Neuron (in vitro differentiated cells): ENCODE measurements around the gene TRAPPC2L.
"Not testable (repeated sequence)": the region's sequence is repeated elsewhere in the genome, so short reads cannot be mapped to it uniquely, and the experiment has no call there.

Experiments used
- H2AFZ ChIP-seq: one replicate; pipeline ENCODE4 v1.6.1; 2013; ENCODE audit warnings: low read depth, mild to moderate bottlenecking, inconsistent platforms, low read length, moderate library complexity
- H3K27me3 ChIP-seq: one replicate; pipeline ENCODE4 v1.6.1; 2013; ENCODE audit warnings: low read length; ENCODE audit not compliant: insufficient read depth
- H3K36me3 ChIP-seq: one replicate; pipeline ENCODE4 v1.6.1; 2013; ENCODE audit warnings: low read length; ENCODE audit not compliant: insufficient read depth
- H3K4me1 ChIP-seq: one replicate; pipeline ENCODE4 v1.6.1; 2013; ENCODE audit warnings: low read length; ENCODE audit not compliant: insufficient read depth
- H3K4me3 ChIP-seq: 2 replicates; pipeline ENCODE4 v1.5.1; 2013; ENCODE audit warnings: mild to moderate bottlenecking, low read length, moderate library complexity
- H3K9me3 ChIP-seq: one replicate; pipeline ENCODE4 v1.6.1; 2013; ENCODE audit warnings: low read length

The TRAPPC2L gene

DNA sequence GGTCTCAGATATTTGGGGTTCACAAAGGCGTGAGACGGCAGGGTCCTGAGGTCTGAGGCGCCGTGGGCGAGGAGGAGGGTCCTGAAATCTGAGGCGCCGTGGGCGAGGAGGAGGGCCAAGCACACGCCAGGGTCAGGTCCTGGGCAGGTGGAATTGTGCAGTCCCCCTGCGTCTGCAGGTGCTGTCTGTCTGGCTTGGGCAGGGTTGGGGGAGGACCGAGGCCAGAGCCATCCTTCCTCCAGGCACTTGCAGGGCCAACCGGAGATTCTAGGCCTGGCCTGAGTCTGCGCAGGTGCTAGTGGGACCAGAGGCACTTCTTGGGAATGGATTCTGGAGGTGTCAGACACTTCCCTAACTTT is 42.8 kb upstream of the TRAPPC2L start:
- no peaks in the 10 kb centered on the region for H3K27me3 ChIP-seq
- H3K4me1 ChIP-seq, result peaks cover 15% of the 10 kb centered on the region
- H3K9me3 ChIP-seq, result no peaks in the 10 kb centered on the region
- H3K36me3 ChIP-seq, result peaks cover 10% of the 10 kb centered on the region
- H3K4me3 ChIP-seq, result no peak overlapping the region
- H2AFZ ChIP-seq, result no peak overlapping the region

DNA sequence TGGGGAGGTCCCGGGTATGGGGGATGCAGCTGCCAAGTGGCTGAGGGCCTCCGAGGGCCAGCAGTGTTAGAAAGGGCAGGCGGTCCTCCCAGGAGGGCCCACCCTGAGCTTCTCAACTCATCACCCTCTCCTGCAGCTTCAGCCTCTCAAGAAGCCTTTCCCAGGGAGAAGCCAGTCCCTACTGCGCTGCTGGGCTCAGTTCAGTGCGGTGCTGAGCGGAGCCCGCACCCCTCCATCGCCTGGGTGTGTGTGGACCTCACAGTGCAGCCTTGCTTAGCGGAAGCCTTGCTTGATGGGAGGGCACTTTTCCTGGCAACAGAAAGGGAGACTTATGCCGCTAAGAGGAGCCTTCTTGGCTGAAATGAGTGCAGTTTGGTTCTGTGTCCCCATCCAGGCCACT is 41.7 kb upstream of the TRAPPC2L start:
- H2AFZ ChIP-seq, result no peak overlapping the region
- no peak overlapping the region for H3K4me3 ChIP-seq
- no peaks in the 10 kb centered on the region for H3K36me3 ChIP-seq
- H3K27me3 ChIP-seq, result no peaks in the 10 kb centered on the region
- peaks cover 8% of the 10 kb centered on the region for H3K4me1 ChIP-seq
- no peaks in the 10 kb centered on the region for H3K9me3 ChIP-seq

DNA sequence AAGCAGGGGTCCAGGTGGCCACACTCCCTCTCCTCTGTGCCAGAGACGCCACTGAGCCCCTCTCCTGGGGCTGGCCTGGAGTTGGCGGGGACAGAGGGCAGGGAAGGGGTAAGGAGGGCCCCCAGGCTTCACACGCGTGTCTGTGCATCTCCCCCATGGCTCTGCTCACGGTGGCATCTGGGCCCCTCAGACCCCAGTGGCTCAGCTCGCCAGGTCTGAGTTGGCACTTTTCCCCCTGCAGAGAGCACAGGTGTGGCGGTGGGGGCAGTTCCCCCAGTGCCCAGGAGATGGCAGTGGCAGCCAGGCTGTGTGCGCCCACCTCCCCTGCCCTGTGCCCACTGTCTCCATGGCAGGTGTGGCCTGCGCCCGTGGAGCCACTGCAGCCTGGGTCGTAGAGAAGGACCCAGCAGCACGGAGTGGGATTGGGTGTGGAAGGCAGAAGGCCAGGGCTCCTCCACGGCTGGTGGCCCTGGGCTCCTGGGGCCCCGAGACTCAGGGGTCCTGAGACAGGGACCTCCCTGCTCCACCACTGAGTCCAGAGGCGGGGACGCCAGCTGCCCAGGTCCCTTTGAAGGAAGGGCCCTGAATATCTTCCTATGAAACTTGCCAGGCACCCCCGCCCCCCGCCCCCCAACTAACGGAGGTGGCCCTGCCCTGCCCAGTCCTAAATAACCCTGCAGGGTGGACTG is 40.9 kb upstream of the TRAPPC2L start:
- Histone ChIP-seq H3K27me3 (no peaks in the 10 kb centered on the region), H3K36me3 (no peaks in the 10 kb centered on the region), H2AFZ (no peak overlapping the region), H3K9me3 (no peaks in the 10 kb centered on the region), H3K4me1 (peaks cover under 1% of the 10 kb centered on the region), H3K4me3 (no peak overlapping the region)

DNA sequence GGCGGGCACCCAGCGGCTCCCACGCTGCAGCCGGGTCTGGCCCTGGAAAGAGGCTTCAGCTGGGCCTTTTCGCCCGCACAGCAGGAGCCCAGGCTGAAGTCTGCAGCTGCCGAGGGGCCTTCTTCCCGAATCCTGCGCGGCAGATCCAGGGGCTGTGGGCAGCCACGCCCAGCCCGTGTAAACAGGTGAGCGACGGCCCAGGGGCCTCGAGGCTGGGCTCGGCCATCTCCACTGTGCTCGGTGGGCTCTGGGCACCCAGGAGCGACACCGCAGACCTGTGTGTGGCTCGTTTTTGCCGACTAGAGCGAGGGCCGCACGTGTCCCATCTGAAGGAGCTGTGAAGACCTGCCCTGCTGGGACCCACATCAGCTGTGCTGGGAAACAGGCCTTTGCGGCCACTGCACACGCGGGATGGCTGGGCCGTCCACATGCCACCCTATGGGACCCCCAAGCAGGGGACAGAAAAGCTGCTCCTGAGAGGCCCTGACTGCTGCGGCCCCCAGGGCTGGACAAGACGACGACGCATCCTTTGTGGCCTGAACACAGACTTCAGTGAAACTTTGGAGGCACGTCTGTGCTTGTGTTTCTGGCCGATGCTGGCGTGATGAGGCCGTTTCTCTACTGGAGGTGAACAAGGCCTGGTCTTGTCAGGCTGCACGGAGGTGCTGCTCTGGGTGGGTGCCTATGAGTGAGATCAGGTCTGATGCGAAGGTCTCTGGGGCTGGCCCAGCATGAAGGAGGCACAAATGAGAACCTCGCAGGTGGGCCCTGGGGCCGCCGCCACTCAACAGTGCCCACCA is 40.0 kb upstream of the TRAPPC2L start:
- Histone ChIP-seq H3K4me1 (no peaks in the 10 kb centered on the region), H3K9me3 (no peaks in the 10 kb centered on the region), H2AFZ (no peak overlapping the region), H3K27me3 (no peaks in the 10 kb centered on the region), H3K4me3 (no peak overlapping the region), H3K36me3 (no peaks in the 10 kb centered on the region)

DNA sequence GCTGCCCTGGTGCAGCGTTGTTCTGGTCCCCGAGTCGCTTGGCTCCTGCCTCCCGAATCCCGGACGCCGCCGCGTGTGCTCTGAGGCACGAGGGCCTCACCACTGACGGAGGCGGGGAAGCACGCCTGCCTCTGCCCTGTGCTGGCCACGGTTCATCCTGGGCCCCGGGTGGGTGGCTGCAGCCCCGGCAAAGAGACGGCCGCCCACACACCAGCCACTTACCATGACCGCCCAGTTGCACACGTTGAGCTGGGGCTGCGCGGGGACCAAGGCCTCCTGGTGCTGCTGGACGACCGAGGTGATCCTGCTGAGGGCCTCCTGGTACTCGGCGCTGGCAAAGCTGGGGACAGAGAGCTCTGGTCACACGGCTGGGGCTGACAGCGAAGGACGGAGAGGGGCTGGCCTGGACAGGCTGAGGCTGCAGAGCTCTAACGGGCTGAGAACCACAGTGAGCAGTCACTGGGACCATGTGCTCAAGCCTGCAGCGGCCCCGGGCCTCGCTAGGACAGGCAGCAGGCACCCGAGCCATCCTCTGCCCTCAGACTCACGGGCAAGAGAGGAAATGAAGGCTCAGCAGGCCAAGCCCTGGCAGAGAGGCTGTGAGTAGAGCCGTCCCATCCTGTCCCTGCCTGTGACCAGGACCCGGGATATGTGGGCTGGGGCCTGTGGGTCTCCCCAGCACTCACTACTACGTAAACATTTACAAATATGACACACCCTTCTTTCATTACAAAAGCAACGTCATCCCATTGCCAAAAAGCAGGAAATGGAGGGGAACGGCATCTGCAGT is 38.9 kb upstream of the TRAPPC2L start:
- no peak overlapping the region for H3K4me3 ChIP-seq
- no peaks in the 10 kb centered on the region for H3K4me1 ChIP-seq
- H3K27me3 ChIP-seq, result no peaks in the 10 kb centered on the region
- no peaks in the 10 kb centered on the region for H3K9me3 ChIP-seq
- no peak overlapping the region for H2AFZ ChIP-seq
- no peaks in the 10 kb centered on the region for H3K36me3 ChIP-seq

DNA sequence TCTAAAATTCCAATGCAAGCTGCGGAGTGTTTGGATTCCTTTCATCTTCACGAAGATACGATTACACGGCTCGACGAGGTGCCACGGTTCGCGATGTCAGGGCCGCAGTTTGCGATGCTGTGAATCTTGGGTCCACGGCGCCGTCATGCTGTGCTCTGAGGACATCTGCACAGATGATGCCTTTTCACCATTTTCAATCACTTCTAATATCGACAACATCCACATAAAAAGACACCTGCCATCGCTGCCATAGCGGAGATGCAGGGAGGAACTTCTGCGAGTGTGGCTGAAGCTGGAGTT is 38.4 kb upstream of the TRAPPC2L start:
- no peak overlapping the region for H2AFZ ChIP-seq
- H3K27me3 ChIP-seq, result no peaks in the 10 kb centered on the region
- no peak overlapping the region for H3K4me3 ChIP-seq
- H3K9me3 ChIP-seq, result no peaks in the 10 kb centered on the region
- no peaks in the 10 kb centered on the region for H3K36me3 ChIP-seq
- H3K4me1 ChIP-seq, result no peaks in the 10 kb centered on the region

DNA sequence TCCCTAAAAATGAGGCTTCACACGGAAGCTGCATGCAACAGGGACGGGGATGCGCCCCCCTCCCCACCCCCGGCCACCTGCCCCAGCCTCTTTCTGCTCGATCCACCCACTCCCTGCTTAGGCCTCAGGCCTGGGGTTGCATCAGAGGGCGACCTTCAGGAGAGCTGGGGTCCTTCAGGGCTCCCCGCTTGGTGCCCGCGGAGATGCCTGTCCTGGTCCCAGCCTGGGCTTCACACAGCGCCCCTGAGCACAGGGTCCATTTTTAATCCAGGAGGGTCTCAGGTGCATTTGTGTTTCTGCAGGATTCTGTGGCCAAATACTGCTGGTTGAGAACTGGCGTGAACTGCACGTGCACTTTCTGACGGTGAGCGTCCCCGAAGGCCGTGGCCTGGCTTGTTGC is 37.8 kb upstream of the TRAPPC2L start:
- Histone ChIP-seq H3K9me3 (no peaks in the 10 kb centered on the region), H3K27me3 (no peaks in the 10 kb centered on the region), H3K4me1 (no peaks in the 10 kb centered on the region), H3K4me3 (no peak overlapping the region), H2AFZ (no peak overlapping the region), H3K36me3 (no peaks in the 10 kb centered on the region)

DNA sequence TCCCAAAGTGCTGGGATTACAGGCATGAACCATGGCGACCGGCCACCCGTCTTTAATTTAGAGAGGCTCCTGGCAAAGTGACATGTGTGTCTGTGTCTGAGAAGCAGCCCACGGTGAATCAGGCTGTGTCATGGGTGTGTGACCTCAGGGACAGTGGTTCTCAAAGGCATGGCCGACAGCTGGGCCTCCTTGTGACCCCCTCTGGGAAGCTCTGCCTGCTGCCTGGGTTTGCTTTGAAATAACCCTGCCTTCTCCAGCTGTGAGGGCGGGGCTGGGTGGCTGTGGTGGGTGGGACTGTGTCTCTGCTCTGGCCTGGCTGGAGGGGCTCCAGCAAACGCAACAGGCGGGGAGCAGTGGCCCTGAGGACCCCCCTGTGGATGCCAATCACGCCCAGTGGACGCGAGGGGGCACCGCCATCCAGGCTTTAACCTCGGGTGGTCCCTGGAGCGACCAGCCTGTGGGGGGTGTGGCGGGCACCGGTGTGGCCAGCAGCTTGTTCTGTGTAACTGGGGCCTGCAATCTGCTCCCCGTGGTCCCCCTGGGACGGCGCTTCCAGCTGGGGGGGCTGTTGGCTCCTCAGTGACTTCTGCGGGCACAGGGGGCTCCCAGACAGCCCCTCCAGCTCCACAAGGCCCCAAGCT is 36.4 kb upstream of the TRAPPC2L start:
- Histone ChIP-seq H3K9me3 (no peaks in the 10 kb centered on the region), H3K27me3 (no peaks in the 10 kb centered on the region), H2AFZ (no peak overlapping the region), H3K4me3 (no peak overlapping the region), H3K4me1 (no peaks in the 10 kb centered on the region), H3K36me3 (no peaks in the 10 kb centered on the region)

DNA sequence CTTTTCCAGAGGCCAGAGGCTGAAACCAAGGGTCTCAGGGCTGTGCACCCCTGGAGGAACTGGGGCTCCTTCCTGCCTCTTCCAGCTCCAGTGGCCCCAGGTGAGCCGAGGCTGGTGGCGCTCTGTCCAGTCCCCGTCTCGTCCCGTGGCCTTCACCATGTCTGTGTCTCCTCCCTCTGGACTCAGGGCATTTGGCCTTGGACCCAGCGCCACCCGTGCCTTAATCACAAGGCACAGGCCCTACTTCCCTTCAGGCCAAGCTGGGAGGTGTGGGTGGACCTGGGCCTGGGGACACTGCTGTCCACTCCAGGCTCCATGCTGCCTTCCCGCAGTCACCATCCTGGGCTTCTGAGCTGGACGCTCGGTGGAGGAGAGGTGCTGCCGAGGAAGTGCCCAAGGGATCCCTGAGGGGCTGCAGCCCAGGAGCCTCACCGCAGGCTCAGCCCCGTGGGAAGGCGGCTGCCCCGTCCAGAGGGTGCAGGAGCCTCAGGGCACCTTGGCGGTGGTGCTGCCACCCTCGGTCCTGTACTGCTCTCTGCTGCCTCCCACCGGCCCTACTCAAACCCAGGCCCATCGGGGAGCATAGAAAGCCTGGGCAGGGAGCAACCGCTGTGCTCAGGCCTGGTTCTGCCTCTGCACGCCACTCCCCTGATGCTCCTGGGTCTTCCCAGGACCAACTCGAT is 35.6 kb upstream of the TRAPPC2L start:
- Histone ChIP-seq H3K4me1 (no peaks in the 10 kb centered on the region), H3K4me3 (no peak overlapping the region), H3K36me3 (no peaks in the 10 kb centered on the region), H3K9me3 (no peaks in the 10 kb centered on the region), H3K27me3 (no peaks in the 10 kb centered on the region), H2AFZ (no peak overlapping the region)

DNA sequence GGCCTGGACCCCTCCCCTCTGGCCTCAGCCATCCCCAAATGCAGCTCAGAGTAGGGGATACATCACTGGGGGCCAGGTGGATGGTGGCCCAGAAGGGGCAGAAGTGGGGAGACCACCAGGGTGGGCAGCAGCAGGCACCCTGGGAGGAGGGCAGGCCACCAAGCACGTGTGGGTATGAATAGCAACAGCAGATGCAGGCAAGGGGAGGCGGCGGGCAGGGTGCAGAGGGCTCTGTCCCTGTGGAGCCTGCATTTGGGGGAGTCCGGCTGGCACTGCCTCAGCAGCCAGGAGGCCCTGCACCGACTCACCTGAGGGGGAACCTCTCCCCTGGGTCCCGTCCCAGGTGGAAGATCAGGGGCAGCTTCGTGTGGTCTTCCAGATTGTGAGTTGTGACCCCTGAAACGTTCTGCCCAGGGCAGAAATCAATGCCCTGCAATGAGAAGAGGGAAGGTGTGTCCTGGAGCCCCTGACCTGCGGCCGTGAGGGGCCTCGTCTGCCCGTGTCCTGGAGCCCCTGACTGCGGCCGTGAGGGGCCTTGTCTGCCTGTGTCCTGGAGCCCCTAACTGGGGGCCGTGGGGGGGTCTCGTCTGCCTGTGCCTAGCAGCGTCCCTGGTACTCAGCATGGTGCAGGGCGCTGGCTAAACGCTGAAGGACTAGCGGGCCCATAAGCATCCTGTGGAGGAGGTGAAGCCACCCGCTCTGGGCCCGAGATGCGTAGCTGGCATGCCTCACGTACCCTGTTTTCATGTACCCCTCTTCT is 34.5 kb upstream of the TRAPPC2L start:
- Histone ChIP-seq H3K4me3 (no peak overlapping the region), H2AFZ (no peak overlapping the region), H3K4me1 (no peaks in the 10 kb centered on the region), H3K36me3 (no peaks in the 10 kb centered on the region), H3K9me3 (no peaks in the 10 kb centered on the region), H3K27me3 (no peaks in the 10 kb centered on the region)

DNA sequence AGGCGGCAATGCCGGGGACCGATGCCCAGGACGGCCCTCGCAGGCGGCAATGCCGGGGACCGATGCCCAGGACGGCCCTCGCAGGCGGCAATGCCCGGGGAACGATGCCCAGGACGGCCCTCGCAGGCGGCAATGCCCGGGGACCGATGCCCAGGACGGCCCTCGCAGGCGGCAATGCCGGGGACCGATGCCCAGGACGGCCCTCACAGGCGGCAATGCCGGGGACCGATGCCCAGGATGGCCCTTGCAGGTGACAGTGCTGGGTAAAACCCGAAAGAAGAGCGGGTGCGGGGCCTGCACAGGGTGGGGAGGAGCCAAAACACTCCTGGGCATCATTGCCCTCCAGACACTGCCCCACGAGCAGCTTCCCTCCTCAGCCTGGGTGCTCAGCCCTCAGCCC is 33.3 kb upstream of the TRAPPC2L start:
- not testable (repeated sequence) for H2AFZ ChIP-seq, H3K27me3 ChIP-seq, H3K36me3 ChIP-seq, H3K9me3 ChIP-seq, H3K4me1 ChIP-seq, H3K4me3 ChIP-seq
